ENCODE data around the gene GFY. TPM values are rescaled to one million over a fixed set of nuclear protein-coding genes. Genes with fewer than 3 reads are reported as not detected.

The GFY gene
- polyA plus RNA-seq, 1 donor from 2014 or later, result not detected

DNA sequence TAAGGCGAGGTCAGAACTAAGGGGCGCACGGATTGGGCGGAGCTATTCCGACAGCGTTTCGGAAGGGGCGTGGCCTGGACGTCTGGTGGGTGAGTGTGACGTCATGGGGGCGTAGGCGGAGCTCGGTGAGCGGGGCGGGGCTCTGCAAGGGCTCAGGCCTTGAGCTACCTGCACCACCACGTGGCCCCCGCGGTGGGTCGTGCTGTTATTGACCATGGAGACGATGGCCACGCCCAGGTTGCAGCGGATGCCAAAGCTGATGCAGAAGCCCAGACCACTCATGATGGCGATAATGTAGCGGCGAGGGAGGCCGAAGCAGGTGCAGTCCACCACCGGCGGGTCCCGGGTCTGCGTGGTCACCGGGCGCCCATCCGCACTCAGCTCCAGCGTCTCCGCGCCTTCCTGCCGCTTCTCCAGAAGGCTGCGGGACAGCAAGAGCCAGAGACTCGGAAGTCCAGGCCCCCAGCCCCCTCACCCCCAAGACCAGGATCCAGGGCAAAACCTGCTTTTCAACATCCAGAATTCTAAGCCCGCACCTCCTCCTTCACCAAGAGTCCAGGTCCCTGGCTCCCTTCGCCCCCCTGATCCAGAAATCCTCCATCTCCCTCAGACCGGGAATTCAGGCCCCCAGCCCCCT is 11.3 kb downstream of the GFY start:
- H3K9me2 ChIP-seq (ENCODE audit: insufficient read depth, low read length), result no peaks in the 10 kb centered on the region
- peaks cover 76% of the 10 kb centered on the region for H3K27me3 ChIP-seq (ENCODE audit: insufficient read depth, low read depth, low read length)
- no peak overlapping the region for H3K4me2 ChIP-seq (ENCODE audit: low read length)
- H3K36me3 ChIP-seq (ENCODE audit: insufficient read depth, low read length), result no peaks in the 10 kb centered on the region
- TF ChIP-seq RAD21 (conservative IDR thresholded peaks at IDR 0.05) (no peak), EZH2 (IDR thresholded peaks at IDR 0.05; ENCODE audit: borderline replicate concordance, insufficient read depth, low read length, poor library complexity, severe bottlenecking) (no peak), SMC3 (conservative IDR thresholded peaks at IDR 0.05; ENCODE audit: poor library complexity) (no peak), POLR2AphosphoS5 (IDR thresholded peaks at IDR 0.05) (no peak)
- TF ChIP-seq, protein P1, sequence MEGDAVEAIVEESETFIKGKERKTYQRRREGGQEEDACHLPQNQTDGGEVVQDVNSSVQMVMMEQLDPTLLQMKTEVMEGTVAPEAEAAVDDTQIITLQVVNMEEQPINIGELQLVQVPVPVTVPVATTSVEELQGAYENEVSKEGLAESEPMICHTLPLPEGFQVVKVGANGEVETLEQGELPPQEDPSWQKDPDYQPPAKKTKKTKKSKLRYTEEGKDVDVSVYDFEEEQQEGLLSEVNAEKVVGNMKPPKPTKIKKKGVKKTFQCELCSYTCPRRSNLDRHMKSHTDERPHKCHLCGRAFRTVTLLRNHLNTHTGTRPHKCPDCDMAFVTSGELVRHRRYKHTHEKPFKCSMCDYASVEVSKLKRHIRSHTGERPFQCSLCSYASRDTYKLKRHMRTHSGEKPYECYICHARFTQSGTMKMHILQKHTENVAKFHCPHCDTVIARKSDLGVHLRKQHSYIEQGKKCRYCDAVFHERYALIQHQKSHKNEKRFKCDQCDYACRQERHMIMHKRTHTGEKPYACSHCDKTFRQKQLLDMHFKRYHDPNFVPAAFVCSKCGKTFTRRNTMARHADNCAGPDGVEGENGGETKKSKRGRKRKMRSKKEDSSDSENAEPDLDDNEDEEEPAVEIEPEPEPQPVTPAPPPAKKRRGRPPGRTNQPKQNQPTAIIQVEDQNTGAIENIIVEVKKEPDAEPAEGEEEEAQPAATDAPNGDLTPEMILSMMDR (IDR thresholded peaks at IDR 0.05; ENCODE audit: poor library complexity, severe bottlenecking), result no peak
- no peaks in the 10 kb centered on the region for H4K20me1 ChIP-seq (ENCODE audit: insufficient read depth)
- no peaks in the 10 kb centered on the region for H3F3A ChIP-seq (ENCODE audit: insufficient read depth, low read length, poor library complexity, severe bottlenecking)
- no peak overlapping the region for H3K4me3 ChIP-seq (ENCODE audit: low read length)
- H3K9ac ChIP-seq (ENCODE audit: low read length), result no peak overlapping the region
- no peaks in the 10 kb centered on the region for H3K79me2 ChIP-seq (replicated peaks; ENCODE audit: insufficient read depth, low read length)
- H3K9me3 ChIP-seq (ENCODE audit: low read length), result peaks cover 8% of the 10 kb centered on the region
- no peak overlapping the region for H2AFZ ChIP-seq (ENCODE audit: low read depth, low read length)
- H3K27ac ChIP-seq (ENCODE audit: low read length), result no peak overlapping the region

DNA sequence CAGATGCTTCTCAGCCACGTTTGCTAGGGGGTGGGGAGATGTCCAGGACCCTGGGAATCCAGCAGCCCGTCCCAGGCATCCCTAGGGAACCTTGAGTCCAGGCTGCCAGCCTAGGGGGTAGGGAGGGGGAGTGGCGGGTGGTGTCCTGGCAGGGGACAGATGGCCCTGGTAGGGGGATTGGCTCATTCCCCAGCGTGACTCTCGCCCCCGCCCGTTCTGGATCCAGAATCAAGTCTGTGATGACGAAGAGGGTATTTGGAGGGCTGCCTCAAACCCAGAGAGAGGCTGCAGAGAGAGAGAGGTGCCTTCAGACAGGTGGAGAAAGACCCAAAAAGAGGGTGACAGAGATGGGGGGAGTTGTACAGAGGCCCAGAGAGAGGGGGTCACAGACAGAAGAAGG is 12.0 kb downstream of the GFY start:
- Histone ChIP-seq H3K9me3 (ENCODE audit: low read length) (peaks cover 5% of the 10 kb centered on the region), H3K9me2 (ENCODE audit: insufficient read depth, low read length) (no peaks in the 10 kb centered on the region), H3K79me2 (replicated peaks; ENCODE audit: insufficient read depth, low read length) (no peaks in the 10 kb centered on the region), H3K27ac (ENCODE audit: low read length) (no peak overlapping the region), H2AFZ (ENCODE audit: low read depth, low read length) (no peak overlapping the region), H3K36me3 (ENCODE audit: insufficient read depth, low read length) (no peaks in the 10 kb centered on the region), H3K4me3 (ENCODE audit: low read length) (no peak overlapping the region), H3K4me2 (ENCODE audit: low read length) (no peak overlapping the region), H4K20me1 (ENCODE audit: insufficient read depth) (no peaks in the 10 kb centered on the region), H3K27me3 (ENCODE audit: insufficient read depth, low read depth, low read length) (peaks cover 79% of the 10 kb centered on the region), H3K9ac (ENCODE audit: low read length) (no peak overlapping the region), H3F3A (ENCODE audit: insufficient read depth, low read length, poor library complexity, severe bottlenecking) (no peaks in the 10 kb centered on the region)
- TF ChIP-seq POLR2AphosphoS5 (IDR thresholded peaks at IDR 0.05) (no peak), RAD21 (conservative IDR thresholded peaks at IDR 0.05) (no peak), REST (IDR thresholded peaks at IDR 0.05; ENCODE audit: borderline replicate concordance) (no peak), MXI1 (conservative IDR thresholded peaks at IDR 0.05; ENCODE audit: poor library complexity, severe bottlenecking) (no peak), SMC3 (conservative IDR thresholded peaks at IDR 0.05; ENCODE audit: poor library complexity) (no peak), TAF1 (IDR thresholded peaks at IDR 0.05; ENCODE audit: low read depth) (no peak), EZH2 (IDR thresholded peaks at IDR 0.05; ENCODE audit: borderline replicate concordance, insufficient read depth, low read length, poor library complexity, severe bottlenecking) (no peak), EP300 (conservative IDR thresholded peaks at IDR 0.05; ENCODE audit: poor library complexity, severe bottlenecking) (no peak)
- TF ChIP-seq, protein P1 (IDR thresholded peaks at IDR 0.05; ENCODE audit: poor library complexity, severe bottlenecking), result no peak
